ENCODE results near the gene P2RY2.

GRCh38 chr11:73197348-73197747 lies 20.7 kb upstream of the P2RY2 start:
- no peak for TF ChIP-seq GATA3 (IDR thresholded peaks at IDR 0.05; ENCODE audit: low read depth, low read length)
- TF ChIP-seq GATA2 (IDR thresholded peaks at IDR 0.05; ENCODE audit: low read depth, low read length), result no peak
